Thoracic aorta (tissue), 2 donors: ENCODE results near the gene TMEM140. TPM values are rescaled to one million over a fixed set of nuclear protein-coding genes. Genes with fewer than 3 reads are reported as not detected.

Source experiments
- ATAC-seq: fragments of 150-250 bp; one replicate; pipeline ENCODE4 v1.8.0; 2017; ENCODE audit warnings: low read depth; ENCODE audit not compliant: insufficient number of reproducible peaks, low FRiP score
- DNase-seq: peaks from one replicate; pipeline ENCODE4 v3.0.0-alpha.2; 2020; ENCODE audit warnings: low spot score
- H3K27ac ChIP-seq, 2 donors: fragments of 200-600 bp; sonication (generic); 1 replicate in 1 of 2; 2 replicates in 1 of 2; pipeline ENCODE4 v1.5.1; 2016; ENCODE audit warnings: mild to moderate bottlenecking in 2 of 2, moderate library complexity in 2 of 2
- H3K27me3 ChIP-seq: fragments of 200-600 bp; sonication (generic); replicated peaks from 2 replicates; pipeline ENCODE4 v1.6.0; 2016; ENCODE audit warnings: mild to moderate bottlenecking; ENCODE audit not compliant: insufficient read depth
- H3K36me3 ChIP-seq: fragments of 200-600 bp; sonication (generic); one replicate; pipeline ENCODE4 v1.5.1; 2016
- H3K4me1 ChIP-seq, 2 donors: fragments of 200-600 bp; sonication (generic); 1 replicate in 1 of 2; 2 replicates in 1 of 2; pipeline versions ENCODE4 v1.5.1 to v1.6.0; 2016; ENCODE audit warnings: low read depth in 2 of 2, mild to moderate bottlenecking in 1 of 2; ENCODE audit not compliant: control insufficient read depth in 1 of 2
- H3K4me3 ChIP-seq: fragments of 200-600 bp; sonication (generic); 2 replicates; pipeline ENCODE4 v1.5.1; 2016; ENCODE audit warnings: mild to moderate bottlenecking
- H3K9me3 ChIP-seq: fragments of 200-600 bp; sonication (generic); 2 replicates; pipeline ENCODE4 v1.5.1; 2016
- CTCF ChIP-seq: fragments of 200-600 bp; sonication (generic); IDR thresholded peaks from one replicate; pipeline ENCODE4 v1.5.1; 2019; ENCODE audit warnings: antibody characterized with exemption
- total RNA-seq, 2 donors: library from RNA; depleted of rRNA; stranded (reverse); fragments of >200 nt; gene quantifications; one replicate each; pipeline versions ENCODE4 v1.1.0 to v1.2.3, GENCODE V29; 2016

Gene TMEM140
- total RNA-seq, 2 donors from 2014 or later: 20.6 to 27.6 TPM

GRCh38 chr7:135190703-135191102 is 42.8 kb downstream of the TMEM140 start:
- DNase-seq (no peak), ATAC-seq (no peak)
- Histone ChIP-seq H3K9me3 (no peaks in the 10 kb centered on the region), H3K36me3 (peaks cover 56% of the 10 kb centered on the region), H3K4me3 (no peak overlapping the region), H3K27ac (no peak overlapping the region), H3K27me3 (no peaks in the 10 kb centered on the region), H3K4me1 (no peaks in the 10 kb centered on the region)
- TF ChIP-seq CTCF: no peak

- DNase-seq: no peak
- ATAC-seq: no peak
- no peaks in the 10 kb centered on the region for H3K9me3 ChIP-seq
- H3K36me3 ChIP-seq: peaks cover 60% of the 10 kb centered on the region
- no peaks in the 10 kb centered on the region for H3K4me1 ChIP-seq
- TF ChIP-seq CTCF: no peak
- no peak overlapping the region for H3K27ac ChIP-seq
- no peaks in the 10 kb centered on the region for H3K27me3 ChIP-seq
- H3K4me3 ChIP-seq: no peak overlapping the region
Measured at GRCh38 chr7:135192914-135193536, 45.2 kb downstream of the TMEM140 start.

DNA sequence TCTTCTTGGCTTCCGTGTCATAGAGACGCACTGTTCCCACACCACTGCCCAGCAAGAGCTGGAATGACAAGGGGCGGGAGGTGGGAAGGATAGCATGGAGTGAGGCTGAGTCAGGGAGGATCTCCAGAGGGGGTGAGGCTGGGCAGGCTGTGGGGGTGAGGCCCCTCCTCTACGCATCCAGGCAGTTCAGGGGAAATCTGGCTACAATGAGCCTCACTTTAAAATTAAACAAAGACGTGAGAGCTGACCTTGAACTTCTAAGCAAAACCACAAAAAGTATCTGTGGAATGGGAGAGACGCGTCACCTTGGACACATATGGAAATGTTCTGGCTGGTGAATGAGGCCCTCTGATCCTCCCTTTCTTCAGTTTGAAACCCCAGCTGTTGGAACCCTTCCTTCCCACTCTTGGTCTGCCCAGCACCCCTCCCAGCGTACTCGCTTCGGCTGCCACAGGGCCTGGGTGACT is 45.8 kb downstream of the TMEM140 start:
- Histone ChIP-seq H3K27ac (no peak overlapping the region), H3K36me3 (peaks cover 58% of the 10 kb centered on the region), H3K9me3 (no peaks in the 10 kb centered on the region), H3K4me3 (no peak overlapping the region), H3K4me1 (no peaks in the 10 kb centered on the region), H3K27me3 (no peaks in the 10 kb centered on the region)
- no peak for ATAC-seq
- DNase-seq: no peak
- TF ChIP-seq CTCF: no peak

DNA sequence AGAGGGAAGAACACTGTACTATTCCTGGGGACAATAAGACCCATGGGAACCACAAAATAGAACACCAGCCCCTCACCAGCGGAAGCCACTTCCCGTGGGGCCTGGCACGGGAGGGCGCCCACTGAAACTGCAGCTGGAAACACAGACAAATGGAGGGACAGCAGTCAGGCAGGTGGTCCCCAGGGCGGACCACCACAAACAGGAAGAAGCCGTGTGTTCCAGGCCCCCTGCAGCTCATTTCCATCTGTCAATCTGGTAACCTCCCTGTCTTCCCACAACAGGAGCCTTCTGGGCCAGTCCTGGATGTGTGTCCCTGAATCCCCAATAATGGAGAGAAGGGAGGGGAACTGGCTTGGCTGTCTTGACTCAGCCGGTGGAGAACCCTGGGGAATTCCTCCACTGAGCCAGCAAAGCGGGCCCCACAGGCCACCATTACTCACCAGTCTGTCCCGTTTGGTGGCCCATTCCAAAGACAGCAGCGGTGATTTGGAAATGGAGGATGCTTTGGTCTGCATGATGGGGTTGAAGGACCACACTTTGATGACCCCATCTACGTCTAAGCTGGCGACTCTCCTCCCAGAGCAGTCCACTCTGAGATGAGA is 46.7 kb downstream of the TMEM140 start:
- Histone ChIP-seq H3K27ac (no peak overlapping the region), H3K4me3 (no peak overlapping the region), H3K27me3 (no peaks in the 10 kb centered on the region), H3K9me3 (no peaks in the 10 kb centered on the region), H3K36me3 (peaks cover 56% of the 10 kb centered on the region), H3K4me1 (no peaks in the 10 kb centered on the region)
- TF ChIP-seq CTCF: no peak
- ATAC-seq (no peak), DNase-seq (no peak)

- TF ChIP-seq CTCF: no peak
- ATAC-seq: no peak
Measured at GRCh38 chr7:135195156-135195555, 47.3 kb downstream of the TMEM140 start.

More at GRCh38 chr7:135195156-135195555, 47.3 kb downstream of the TMEM140 start:
- Histone ChIP-seq H3K36me3 (peaks cover 57% of the 10 kb centered on the region), H3K4me1 (no peaks in the 10 kb centered on the region), H3K4me3 (no peak overlapping the region), H3K27ac (no peak overlapping the region), H3K9me3 (no peaks in the 10 kb centered on the region), H3K27me3 (no peaks in the 10 kb centered on the region)
- no peak for DNase-seq
